Measurements from ENCODE around the gene FOXI1. TPM values are rescaled to one million over a fixed set of nuclear protein-coding genes. Genes with fewer than 3 reads are reported as not detected.

Gene FOXI1
- total RNA-seq, 1 donor from 2014 or later = not detected

DNA sequence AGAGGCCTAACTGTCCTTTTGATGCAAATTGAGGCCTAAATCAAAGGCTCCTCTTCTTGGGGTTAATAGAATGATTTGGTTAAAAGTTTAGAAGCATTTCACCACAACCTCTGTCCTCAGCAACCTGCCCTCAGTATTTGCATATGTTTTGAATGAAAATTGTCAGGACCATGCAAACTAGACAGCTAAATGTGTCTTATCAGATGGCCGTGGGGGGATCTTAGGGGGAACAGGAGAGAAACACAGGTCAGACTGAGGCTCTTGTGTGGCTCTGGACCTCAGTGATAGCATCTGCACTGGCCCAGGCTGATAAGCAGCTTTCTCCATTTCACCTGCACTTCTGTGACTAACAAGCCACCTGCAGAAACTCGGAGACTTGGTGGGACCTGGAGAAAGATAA is 49.0 kb downstream of the FOXI1 start:
- no peak for FAIRE-seq

DNA sequence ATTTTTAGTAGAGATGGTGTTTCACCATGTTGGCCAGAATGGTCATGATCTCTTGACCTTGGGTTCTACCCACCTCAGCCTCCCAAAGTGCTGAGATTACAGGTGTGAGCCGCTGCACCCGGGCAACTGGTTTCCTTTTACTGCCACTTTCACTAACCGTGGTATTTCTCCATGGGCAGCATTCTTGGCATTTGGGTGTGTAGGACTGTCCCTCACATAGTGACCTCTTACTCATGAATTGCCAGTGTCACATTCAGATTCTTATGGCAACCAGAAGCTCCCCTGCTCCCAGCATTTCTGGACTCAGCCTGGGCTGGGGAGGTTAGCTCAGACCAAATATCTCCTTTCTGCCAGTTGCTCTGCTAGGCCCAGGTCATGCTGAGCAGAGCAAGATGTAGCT is 50.1 kb downstream of the FOXI1 start:
- no peak overlapping the region for H3K4me3 Mint-ChIP-seq (ENCODE audit: unreplicated experiment)
- Histone ChIP-seq H4K20me1 (ENCODE audit: insufficient read depth, low read length) (no peaks in the 10 kb centered on the region), H3K27ac (ENCODE audit: low read depth, low read length) (no peak overlapping the region), H3K27me3 (ENCODE audit: insufficient read depth, low read length) (no peaks in the 10 kb centered on the region), H3K4me1 (ENCODE audit: insufficient read depth, low read length) (peaks cover 13% of the 10 kb centered on the region), H3K4me2 (ENCODE audit: low read length) (no peak overlapping the region), H3K36me3 (ENCODE audit: insufficient read depth, low read length) (no peaks in the 10 kb centered on the region), H3K4me3 (ENCODE audit: insufficient read depth, low read depth, low read length) (no peak overlapping the region), H3K9ac (ENCODE audit: low read length) (no peak overlapping the region), H2AFZ (ENCODE audit: low read depth, low read length) (no peak overlapping the region), H3K9me3 (ENCODE audit: insufficient read depth, low read depth, low read length) (no peaks in the 10 kb centered on the region), H3K79me2 (ENCODE audit: insufficient read depth, low read length) (no peaks in the 10 kb centered on the region)
- H3K27ac Mint-ChIP-seq (ENCODE audit: unreplicated experiment) = no peak overlapping the region
- H3K9me3 Mint-ChIP-seq (ENCODE audit: unreplicated experiment) = peaks cover 4% of the 10 kb centered on the region
- H3K4me1 Mint-ChIP-seq (ENCODE audit: low read depth, unreplicated experiment) = peaks cover 10% of the 10 kb centered on the region
- DNase-seq (ENCODE audit: low read depth) = no peak
- TF ChIP-seq, protein P1, sequence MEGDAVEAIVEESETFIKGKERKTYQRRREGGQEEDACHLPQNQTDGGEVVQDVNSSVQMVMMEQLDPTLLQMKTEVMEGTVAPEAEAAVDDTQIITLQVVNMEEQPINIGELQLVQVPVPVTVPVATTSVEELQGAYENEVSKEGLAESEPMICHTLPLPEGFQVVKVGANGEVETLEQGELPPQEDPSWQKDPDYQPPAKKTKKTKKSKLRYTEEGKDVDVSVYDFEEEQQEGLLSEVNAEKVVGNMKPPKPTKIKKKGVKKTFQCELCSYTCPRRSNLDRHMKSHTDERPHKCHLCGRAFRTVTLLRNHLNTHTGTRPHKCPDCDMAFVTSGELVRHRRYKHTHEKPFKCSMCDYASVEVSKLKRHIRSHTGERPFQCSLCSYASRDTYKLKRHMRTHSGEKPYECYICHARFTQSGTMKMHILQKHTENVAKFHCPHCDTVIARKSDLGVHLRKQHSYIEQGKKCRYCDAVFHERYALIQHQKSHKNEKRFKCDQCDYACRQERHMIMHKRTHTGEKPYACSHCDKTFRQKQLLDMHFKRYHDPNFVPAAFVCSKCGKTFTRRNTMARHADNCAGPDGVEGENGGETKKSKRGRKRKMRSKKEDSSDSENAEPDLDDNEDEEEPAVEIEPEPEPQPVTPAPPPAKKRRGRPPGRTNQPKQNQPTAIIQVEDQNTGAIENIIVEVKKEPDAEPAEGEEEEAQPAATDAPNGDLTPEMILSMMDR (IDR thresholded peaks at IDR 0.05; ENCODE audit: insufficient read depth, low read depth, low read length) = no peak
- TF ChIP-seq EZH2 (IDR thresholded peaks at IDR 0.05; ENCODE audit: insufficient read depth, low read length) = no peak
- peaks cover 13% of the 10 kb centered on the region for H3K27me3 Mint-ChIP-seq (ENCODE audit: low read depth, unreplicated experiment)
- no peaks in the 10 kb centered on the region for H3K36me3 Mint-ChIP-seq (ENCODE audit: low read depth, unreplicated experiment)
- FAIRE-seq = no peak

More for the DNA sequence above, 49.0 kb downstream of the FOXI1 start:
- Mint-ChIP-seq H3K4me3 (ENCODE audit: unreplicated experiment) (no peak overlapping the region), H3K36me3 (ENCODE audit: low read depth, unreplicated experiment) (no peaks in the 10 kb centered on the region), H3K27ac (ENCODE audit: unreplicated experiment) (no peak overlapping the region), H3K9me3 (ENCODE audit: unreplicated experiment) (peaks cover 5% of the 10 kb centered on the region), H3K27me3 (ENCODE audit: low read depth, unreplicated experiment) (peaks cover 13% of the 10 kb centered on the region), H3K4me1 (ENCODE audit: low read depth, unreplicated experiment) (peaks cover 11% of the 10 kb centered on the region)
- Histone ChIP-seq H3K4me1 (ENCODE audit: insufficient read depth, low read length) (peaks cover 14% of the 10 kb centered on the region), H4K20me1 (ENCODE audit: insufficient read depth, low read length) (no peaks in the 10 kb centered on the region), H3K4me2 (ENCODE audit: low read length) (no peak overlapping the region), H3K9ac (ENCODE audit: low read length) (no peak overlapping the region), H3K79me2 (ENCODE audit: insufficient read depth, low read length) (no peaks in the 10 kb centered on the region), H3K27ac (ENCODE audit: low read depth, low read length) (no peak overlapping the region), H3K9me3 (ENCODE audit: insufficient read depth, low read depth, low read length) (no peaks in the 10 kb centered on the region), H3K27me3 (ENCODE audit: insufficient read depth, low read length) (no peaks in the 10 kb centered on the region), H2AFZ (ENCODE audit: low read depth, low read length) (no peak overlapping the region), H3K4me3 (ENCODE audit: insufficient read depth, low read depth, low read length) (no peak overlapping the region), H3K36me3 (ENCODE audit: insufficient read depth, low read length) (no peaks in the 10 kb centered on the region)
- DNase-seq (ENCODE audit: low read depth) = no peak
- TF ChIP-seq, protein P1 (IDR thresholded peaks at IDR 0.05; ENCODE audit: insufficient read depth, low read depth, low read length) = no peak
- TF ChIP-seq EZH2 (IDR thresholded peaks at IDR 0.05; ENCODE audit: insufficient read depth, low read length) = no peak

DNA sequence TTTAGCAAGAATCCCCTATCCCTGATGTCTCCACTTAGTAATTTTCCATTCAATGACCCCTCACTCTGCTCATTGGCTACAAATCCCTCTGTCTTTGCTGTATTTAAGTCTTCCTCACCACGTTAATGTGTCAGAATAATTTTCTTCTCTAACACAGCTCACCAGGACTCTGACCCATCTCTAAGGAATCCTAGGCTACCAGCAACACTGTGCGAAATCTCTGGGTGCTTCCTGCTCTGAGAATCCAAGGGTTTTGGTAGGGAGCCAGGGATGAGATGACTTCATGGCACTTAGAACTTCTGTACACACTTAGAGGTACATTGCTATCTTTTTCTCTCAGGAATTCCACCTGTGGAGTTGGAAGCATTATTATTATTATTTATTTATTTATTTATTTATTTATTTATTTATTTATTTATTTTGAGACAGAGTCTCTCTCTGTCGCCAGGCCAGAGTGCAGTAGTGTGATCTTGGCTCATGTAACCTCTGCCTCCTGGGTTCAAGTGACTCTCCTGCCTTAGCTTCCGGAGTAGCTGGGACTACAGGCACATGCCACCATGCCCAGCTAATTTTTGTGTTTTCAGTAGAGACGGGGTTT is 53.5 kb downstream of the FOXI1 start:
- H3K27me3 Mint-ChIP-seq (ENCODE audit: low read depth, unreplicated experiment) = peaks cover 5% of the 10 kb centered on the region
- TF ChIP-seq, protein P1 (IDR thresholded peaks at IDR 0.05; ENCODE audit: insufficient read depth, low read depth, low read length) = no peak
- no peak for TF ChIP-seq EZH2 (IDR thresholded peaks at IDR 0.05; ENCODE audit: insufficient read depth, low read length)
- H3K4me3 Mint-ChIP-seq (ENCODE audit: unreplicated experiment) = no peak overlapping the region
- peak overlapping the region; percentile 0 for H3K27ac Mint-ChIP-seq (ENCODE audit: unreplicated experiment)
- Histone ChIP-seq H3K27ac (ENCODE audit: low read depth, low read length) (no peak overlapping the region), H3K4me2 (ENCODE audit: low read length) (no peak overlapping the region), H3K79me2 (ENCODE audit: insufficient read depth, low read length) (no peaks in the 10 kb centered on the region), H3K4me1 (ENCODE audit: insufficient read depth, low read length) (peaks cover 3% of the 10 kb centered on the region), H3K36me3 (ENCODE audit: insufficient read depth, low read length) (no peaks in the 10 kb centered on the region), H3K27me3 (ENCODE audit: insufficient read depth, low read length) (no peaks in the 10 kb centered on the region), H3K9me3 (ENCODE audit: insufficient read depth, low read depth, low read length) (no peaks in the 10 kb centered on the region), H3K9ac (ENCODE audit: low read length) (no peak overlapping the region), H3K4me3 (ENCODE audit: insufficient read depth, low read depth, low read length) (no peak overlapping the region), H2AFZ (ENCODE audit: low read depth, low read length) (no peak overlapping the region), H4K20me1 (ENCODE audit: insufficient read depth, low read length) (no peaks in the 10 kb centered on the region)
- H3K4me1 Mint-ChIP-seq (ENCODE audit: low read depth, unreplicated experiment) = peaks cover 5% of the 10 kb centered on the region
- FAIRE-seq = no peak
- peak; percentile 74 for DNase-seq (ENCODE audit: low read depth)
- no peaks in the 10 kb centered on the region for H3K36me3 Mint-ChIP-seq (ENCODE audit: low read depth, unreplicated experiment)
- H3K9me3 Mint-ChIP-seq (ENCODE audit: unreplicated experiment) = peaks cover 2% of the 10 kb centered on the region
